ENCODE results near the gene SIRT3. TPM values are rescaled to one million over a fixed set of nuclear protein-coding genes. Genes with fewer than 3 reads are reported as not detected.

The SIRT3 gene
- total RNA-seq, 1 donor from 2014 or later, result 33.7 TPM

GRCh38 chr11:213111-213510, 23.0 kb downstream of the SIRT3 start:
- no peak for TF ChIP-seq CTCF (conservative IDR thresholded peaks at IDR 0.05)
- Mint-ChIP-seq H3K27me3 (no peaks in the 10 kb centered on the region), H3K4me3 (no peak overlapping the region), H3K9me3 (no peaks in the 10 kb centered on the region), H3K27ac (peak overlapping the region; percentile 65), H3K36me3 (peaks cover 5% of the 10 kb centered on the region), H3K4me1 (ENCODE audit: unreplicated experiment) (peaks cover 13% of the 10 kb centered on the region)
- no peak for DNase-seq (ENCODE audit: extremely low spot score, unreplicated experiment)

GRCh38 chr11:212150-213100, 23.7 kb downstream of the SIRT3 start:
- peaks cover 5% of the 10 kb centered on the region for H3K36me3 Mint-ChIP-seq
- no peak for TF ChIP-seq CTCF (conservative IDR thresholded peaks at IDR 0.05)
- DNase-seq (ENCODE audit: extremely low spot score, unreplicated experiment), result no peak
- peak overlapping the region; percentile 34 for H3K4me3 Mint-ChIP-seq
- H3K4me1 Mint-ChIP-seq (ENCODE audit: unreplicated experiment), result peaks cover 15% of the 10 kb centered on the region
- H3K27me3 Mint-ChIP-seq, result no peaks in the 10 kb centered on the region
- peak overlapping the region; percentile 61 for H3K27ac Mint-ChIP-seq
- no peaks in the 10 kb centered on the region for H3K9me3 Mint-ChIP-seq

- Mint-ChIP-seq H3K4me1 (ENCODE audit: unreplicated experiment) (peaks cover 16% of the 10 kb centered on the region), H3K27ac (peak overlapping the region; percentile 90), H3K4me3 (peak overlapping the region; percentile 98), H3K36me3 (peaks cover 5% of the 10 kb centered on the region), H3K9me3 (no peaks in the 10 kb centered on the region), H3K27me3 (no peaks in the 10 kb centered on the region)
- no peak for DNase-seq (ENCODE audit: extremely low spot score, unreplicated experiment)
- no peak for TF ChIP-seq CTCF (conservative IDR thresholded peaks at IDR 0.05)
These were observed 24.4 kb downstream of the SIRT3 start for GRCh38 chr11:211741-212140.

- no peaks in the 10 kb centered on the region for H3K27me3 Mint-ChIP-seq
- DNase-seq (ENCODE audit: extremely low spot score, unreplicated experiment), result no peak
- TF ChIP-seq CTCF (conservative IDR thresholded peaks at IDR 0.05), result no peak
- peak overlapping the region; percentile 90 for H3K27ac Mint-ChIP-seq
- H3K9me3 Mint-ChIP-seq, result no peaks in the 10 kb centered on the region
- H3K36me3 Mint-ChIP-seq, result peaks cover 5% of the 10 kb centered on the region
- peak overlapping the region; percentile 98 for H3K4me3 Mint-ChIP-seq
- peaks cover 16% of the 10 kb centered on the region for H3K4me1 Mint-ChIP-seq (ENCODE audit: unreplicated experiment)
These were observed 24.8 kb downstream of the SIRT3 start for GRCh38 chr11:211295-211694.

- Mint-ChIP-seq H3K27me3 (no peaks in the 10 kb centered on the region), H3K4me1 (ENCODE audit: unreplicated experiment) (peaks cover 16% of the 10 kb centered on the region), H3K9me3 (no peaks in the 10 kb centered on the region), H3K27ac (peak overlapping the region; percentile 90), H3K36me3 (peaks cover 5% of the 10 kb centered on the region), H3K4me3 (peak overlapping the region; percentile 98)
- no peak for DNase-seq (ENCODE audit: extremely low spot score, unreplicated experiment)
- TF ChIP-seq CTCF (conservative IDR thresholded peaks at IDR 0.05), result no peak
These were observed 25.4 kb downstream of the SIRT3 start for GRCh38 chr11:210803-211180.
